Endothelial cell of umbilical vein (primary cell): ENCODE results near the gene ACSBG1. TPM values are rescaled to one million over a fixed set of nuclear protein-coding genes. Genes with fewer than 3 reads are reported as not detected.

Source experiments
- BruUV-seq: library from RNA; stranded (reverse); fragments of 400-500 nt; replicated peaks from 2 replicates; lab custom pipeline; 2021; lab: Mats Ljungman, UMichigan
- CTCF ChIA-PET: fragments of 300-600, 350-600 bp; sonication (Branson Sonifier 250); formaldehyde crosslinking; loops from one replicate; lab custom pipeline; 2021; ENCODE audit warnings: antibody characterized with exemption, inconsistent platforms; lab: Charles Lee
- POLR2A ChIA-PET: fragments of 300-600, 350-600 bp; sonication (Branson Sonifier 250); formaldehyde crosslinking; loops from one replicate; lab custom pipeline; 2021; ENCODE audit warnings: antibody characterized with exemption, inconsistent platforms; lab: Charles Lee
- DNase-seq: peaks from one replicate; pipeline ENCODE4 v3.0.0-alpha.2; 2011; ENCODE audit warnings: low read depth, low spot score
- FAIRE-seq: peaks from 2 replicates; lab custom pipeline; 2011; peaks lifted over from hg19 to GRCh38; lab: Jason Lieb, UNC
- H2AFZ ChIP-seq: 2 replicates; pipeline ENCODE4 v1.6.0; 2012; ENCODE audit warnings: low read depth, low read length, control low read depth, inconsistent platforms
- H3K27ac ChIP-seq: 2 replicates; pipeline ENCODE4 v1.5.1; 2011; ENCODE audit warnings: low read depth, mild to moderate bottlenecking, control low read depth, low read length, moderate library complexity; ENCODE audit not compliant: insufficient read depth
- H3K27me3 ChIP-seq, 2 experiments: 2 replicates each; pipeline versions ENCODE4 v1.6.0 to v1.6.1; 2011; ENCODE audit warnings: low read length in 2 of 2, mixed read lengths in 1 of 2; ENCODE audit not compliant: control insufficient read depth in 2 of 2, insufficient read depth in 2 of 2
- H3K36me3 ChIP-seq, 2 experiments: 2 replicates in 1 of 2; 3 replicates in 1 of 2; pipeline ENCODE4 v1.5.1; 2011; ENCODE audit warnings: low read length in 2 of 2, mild to moderate bottlenecking in 1 of 2, moderate library complexity in 1 of 2; ENCODE audit not compliant: control insufficient read depth in 2 of 2, insufficient read depth in 2 of 2; ENCODE audit errors: extremely low read depth in 1 of 2
- H3K4me1 ChIP-seq: 3 replicates; pipeline ENCODE4 v1.5.1; 2011; ENCODE audit warnings: mild to moderate bottlenecking, low read length; ENCODE audit not compliant: control insufficient read depth, insufficient read depth; ENCODE audit errors: extremely low read depth
- H3K4me2 ChIP-seq: 2 replicates; pipeline ENCODE4 v1.6.1; 2011; ENCODE audit warnings: low read length, control low read depth, mixed read lengths; ENCODE audit not compliant: insufficient read depth
- H3K4me3 ChIP-seq, 3 experiments: fragments of 200-600 bp in 1 of 3; sonication (generic), shearing (Covaris generic) in 1 of 3; replicated peaks in 1 of 3; 2 replicates each; pipeline ENCODE4 v1.5.1; 2011 to 2016; ENCODE audit warnings: control low read depth in 3 of 3, low read length in 3 of 3, mild to moderate bottlenecking in 2 of 3, inconsistent platforms in 1 of 3, low read depth in 1 of 3, moderate library complexity in 1 of 3; ENCODE audit not compliant: insufficient read depth in 1 of 3
- H3K79me2 ChIP-seq: 2 replicates; pipeline ENCODE4 v1.6.0; 2012; ENCODE audit warnings: low read length, inconsistent platforms; ENCODE audit not compliant: control insufficient read depth, insufficient read depth
- H3K9ac ChIP-seq: replicated peaks from 2 replicates; pipeline ENCODE3; 2011; ENCODE audit warnings: low read length, control low read depth; ENCODE audit not compliant: insufficient read depth; ENCODE audit errors: extremely low read depth
- H3K9me1 ChIP-seq: replicated peaks from 3 replicates; pipeline ENCODE4 v1.6.0; 2011; ENCODE audit warnings: mild to moderate bottlenecking, low read length; ENCODE audit not compliant: control insufficient read depth, insufficient read depth; ENCODE audit errors: extremely low read depth
- H3K9me3 ChIP-seq: replicated peaks from 2 replicates; pipeline ENCODE4 v1.5.1; 2012; ENCODE audit warnings: low read length, inconsistent platforms; ENCODE audit not compliant: control insufficient read depth, insufficient read depth
- H4K20me1 ChIP-seq: replicated peaks from 2 replicates; pipeline ENCODE3; 2011; ENCODE audit warnings: mild to moderate bottlenecking, low read length; ENCODE audit not compliant: control insufficient read depth, insufficient read depth; ENCODE audit errors: extremely low read depth
- CTCF ChIP-seq, 2 donors: IDR thresholded peaks; 1 replicate in 1 of 2; 2 replicates in 1 of 2; pipeline ENCODE4 v1.5.1; 2011; ENCODE audit warnings: low read length in 2 of 2, mild to moderate bottlenecking in 2 of 2, moderate library complexity in 2 of 2, control low read depth in 1 of 2, inconsistent platforms in 1 of 2, low read depth in 1 of 2; ENCODE audit not compliant: insufficient read depth in 1 of 2; ENCODE audit errors: extremely low read depth in 1 of 2
- EZH2 ChIP-seq: IDR thresholded peaks from 2 replicates; pipeline ENCODE4 v1.6.1; 2012; ENCODE audit warnings: borderline replicate concordance, low read depth, mild to moderate bottlenecking, moderate library complexity, low read length, inconsistent platforms; ENCODE audit not compliant: severe bottlenecking
- FOS ChIP-seq: IDR thresholded peaks from 2 replicates; pipeline ENCODE4 v1.6.1; 2011; ENCODE audit warnings: mild to moderate bottlenecking, low read length, moderate library complexity, borderline replicate concordance; ENCODE audit not compliant: insufficient read depth
- GATA2 ChIP-seq: IDR thresholded peaks from 2 replicates; pipeline ENCODE4 v1.7.0; 2011; ENCODE audit warnings: low read depth, mild to moderate bottlenecking, moderate library complexity, mixed read lengths, low read length; ENCODE audit not compliant: insufficient read length, insufficient read depth
- JUN ChIP-seq: IDR thresholded peaks from 2 replicates; pipeline ENCODE4 v1.6.1; 2011; ENCODE audit warnings: borderline replicate concordance, low read depth; ENCODE audit not compliant: insufficient read length, insufficient read depth
- MAX ChIP-seq: IDR thresholded peaks from 2 replicates; pipeline ENCODE4 v1.6.1; 2011; ENCODE audit not compliant: insufficient read depth, insufficient read length
- MYC ChIP-seq: IDR thresholded peaks from one replicate; pipeline ENCODE4 v1.6.1; 2011; ENCODE audit warnings: mild to moderate bottlenecking, low read depth, low read length
- POLR2A ChIP-seq: IDR thresholded peaks from 2 replicates; pipeline ENCODE4 v1.6.1; 2012; ENCODE audit warnings: low read depth, mild to moderate bottlenecking, control low read depth, low read length
- POLR2AphosphoS5 ChIP-seq: IDR thresholded peaks from 2 replicates; pipeline ENCODE4 v1.6.1; 2012; ENCODE audit warnings: low read depth, mild to moderate bottlenecking, control low read depth, low read length, moderate library complexity; ENCODE audit not compliant: insufficient read depth
- dilution Hi-C: fragments of 300-500 bp; cut with MboI; formaldehyde crosslinking; loops from one replicate; pipeline ENCODE4 v1.15.0; 2019; ENCODE audit warnings: low sequenced_read_pairs; ENCODE audit not compliant: extremely low pct_ligation_motif_present
- intact Hi-C: fragments of 100-400 bp; cut with micrococcal nuclease; formaldehyde crosslinking; loops from one replicate; pipeline ENCODE4 v1.10.0; 2022
- polyA plus RNA-seq, 4 experiments: library from polyadenylated mRNA; depleted of rRNA in 3 of 4; stranded (reverse) in 3 of 4; unstranded in 1 of 4; fragments of >200 nt; gene quantifications; 2 replicates each; pipeline versions ENCODE4 v1.2.1 to v1.2.3, GENCODE V29; 2011 to 2012; ENCODE audit warnings: missing spikeins in 1 of 4
- total RNA-seq: library from RNA; stranded (reverse); gene quantifications from 2 replicates; pipeline ENCODE4 v1.2.3, GENCODE V29; 2021

ACSBG1 gene
- total and polyA plus RNA-seq, 2 donors (not counting 3 experiments of a cell fraction or from before 2014, with no cell fraction given): not detected

GRCh38 chr15:78167227-78167888, 67.0 kb downstream of the ACSBG1 start:
- peaks cover 8% of the 10 kb centered on the region in 2 experiments for H3K36me3 ChIP-seq
- no peak for FAIRE-seq
- H3K27me3 ChIP-seq: no peaks in the 10 kb centered on the region
- no peak overlapping the region for H3K27ac ChIP-seq
- no peaks in the 10 kb centered on the region for H3K79me2 ChIP-seq
- CTCF ChIA-PET: no interaction called here
- POLR2A ChIA-PET: no interaction called here
- BruUV-seq: no TSS peak
- intact Hi-C loops: no loop called here
- no peak overlapping the region for H3K4me2 ChIP-seq
- H3K9me1 ChIP-seq: no peaks in the 10 kb centered on the region
- H4K20me1 ChIP-seq: no peaks in the 10 kb centered on the region
- H3K4me3 ChIP-seq: no peak overlapping the region
- no peaks in the 10 kb centered on the region for H3K9me3 ChIP-seq
- no peak for TF ChIP-seq POLR2AphosphoS5
- no peak for TF ChIP-seq GATA2
- TF ChIP-seq FOS: no peak
- no peak for TF ChIP-seq MAX
- no peak for TF ChIP-seq JUN
- no peak for TF ChIP-seq POLR2A
- TF ChIP-seq EZH2: no peak
- no peak for TF ChIP-seq MYC
- TF ChIP-seq CTCF (IDR thresholded peaks at IDR 0.05; ENCODE audit: extremely low read depth in 1 of 2, insufficient read depth in 1 of 2, low read depth in 1 of 2, low read length in 2 of 2): no peak
- no peaks in the 10 kb centered on the region for H3K4me1 ChIP-seq
- no peak for DNase-seq
- dilution Hi-C loops: no loop called here
- no peak overlapping the region for H2AFZ ChIP-seq
- H3K9ac ChIP-seq: no peak overlapping the region
